GM19193 (cell line): ENCODE measurements around the gene CNTRL.

Source experiments
- POLR2A ChIP-seq: IDR thresholded peaks from 4 replicates; pipeline ENCODE4 v1.6.1; 2011; ENCODE audit not compliant: insufficient read depth, insufficient read length; ENCODE audit errors: extremely low read depth

The CNTRL gene

GRCh38 chr9:121118266-121118665 lies 43.5 kb downstream of the CNTRL start:
- TF ChIP-seq POLR2A, result no peak

- no peak for TF ChIP-seq POLR2A
These were observed 45.6 kb downstream of the CNTRL start for GRCh38 chr9:121120386-121120785.

DNA sequence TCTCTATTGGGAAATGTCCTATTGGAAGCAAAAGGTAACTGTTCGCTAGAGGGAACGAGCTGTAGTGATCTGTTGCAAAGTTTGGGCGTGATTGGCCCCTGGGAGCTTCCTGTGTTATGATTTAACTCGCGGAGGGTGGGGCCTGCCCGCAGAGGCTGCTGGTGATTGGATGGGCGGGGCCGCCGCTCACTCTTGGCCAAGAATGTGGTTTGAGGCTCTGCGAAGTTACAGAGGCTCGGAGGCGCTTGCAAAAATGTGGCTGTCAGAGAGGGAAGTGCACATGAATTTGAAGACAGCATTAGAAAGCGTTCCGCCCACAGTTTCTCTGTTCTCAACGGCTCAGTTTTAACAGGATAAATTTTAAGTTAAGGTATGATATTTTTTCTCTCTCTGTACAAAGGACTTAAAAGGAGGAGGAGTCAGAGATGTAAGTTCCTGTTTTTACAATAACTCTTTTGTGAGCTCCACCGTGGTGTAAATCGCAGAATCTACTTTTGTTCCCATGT lies 46.9 kb downstream of the CNTRL start:
- peak; percentile 59 for TF ChIP-seq POLR2A

DNA sequence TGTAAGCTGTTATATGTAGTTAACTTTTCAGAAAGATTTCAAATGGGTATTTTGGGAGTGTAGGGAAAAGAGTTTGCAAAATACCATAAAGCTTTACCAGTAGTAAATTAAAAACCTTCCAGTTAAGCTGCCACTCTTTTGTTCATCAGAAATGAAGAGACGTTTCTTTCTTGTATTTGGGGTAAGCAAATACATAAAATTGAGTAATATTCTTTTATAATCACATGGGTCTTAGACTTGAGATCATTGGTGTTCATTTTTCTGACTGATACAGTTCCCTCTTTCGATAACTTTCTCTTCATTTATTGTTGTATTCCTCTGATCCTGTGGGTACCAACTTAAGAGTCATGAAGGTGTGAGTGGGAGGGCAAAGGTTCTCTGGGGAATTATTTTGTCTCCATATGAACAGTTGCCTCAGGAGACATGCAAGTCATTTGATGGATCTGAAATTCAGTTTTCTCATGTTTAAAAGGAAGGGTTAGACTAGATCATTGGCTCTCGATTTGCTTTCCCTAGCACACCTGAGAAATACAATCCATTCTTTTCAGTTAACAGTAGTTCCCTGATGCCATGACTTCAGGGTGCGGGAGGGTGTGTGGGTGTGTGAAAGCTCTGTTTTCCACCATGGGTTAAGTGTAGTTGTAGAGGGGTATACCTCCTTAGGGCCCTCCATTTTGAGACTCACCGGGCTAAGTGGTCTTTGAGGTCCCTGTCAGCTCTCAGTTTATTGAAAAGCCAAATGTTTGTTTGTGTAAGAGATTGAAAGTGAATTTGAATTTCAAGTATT lies 47.7 kb downstream of the CNTRL start:
- TF ChIP-seq POLR2A, result no peak

- no peak for TF ChIP-seq POLR2A
These were observed 49.2 kb downstream of the CNTRL start for GRCh38 chr9:121123816-121124535.

DNA sequence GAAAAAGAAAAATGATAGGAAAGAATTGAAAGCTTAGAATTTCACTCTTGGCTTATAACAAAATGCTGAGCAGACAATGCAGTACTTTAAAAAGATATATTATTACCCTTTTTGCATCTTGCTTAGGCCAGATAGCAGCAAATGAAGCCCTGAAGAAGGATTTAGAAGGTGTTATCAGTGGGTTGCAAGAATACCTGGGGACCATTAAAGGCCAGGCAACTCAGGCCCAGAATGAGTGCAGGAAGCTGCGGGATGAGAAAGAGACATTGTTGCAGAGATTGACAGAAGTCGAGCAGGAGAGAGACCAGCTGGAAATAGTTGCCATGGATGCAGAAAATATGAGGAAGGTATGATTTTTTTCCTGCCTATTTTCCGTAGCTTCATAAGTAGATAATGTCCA lies 50.8 kb downstream of the CNTRL start:
- no peak for TF ChIP-seq POLR2A

DNA sequence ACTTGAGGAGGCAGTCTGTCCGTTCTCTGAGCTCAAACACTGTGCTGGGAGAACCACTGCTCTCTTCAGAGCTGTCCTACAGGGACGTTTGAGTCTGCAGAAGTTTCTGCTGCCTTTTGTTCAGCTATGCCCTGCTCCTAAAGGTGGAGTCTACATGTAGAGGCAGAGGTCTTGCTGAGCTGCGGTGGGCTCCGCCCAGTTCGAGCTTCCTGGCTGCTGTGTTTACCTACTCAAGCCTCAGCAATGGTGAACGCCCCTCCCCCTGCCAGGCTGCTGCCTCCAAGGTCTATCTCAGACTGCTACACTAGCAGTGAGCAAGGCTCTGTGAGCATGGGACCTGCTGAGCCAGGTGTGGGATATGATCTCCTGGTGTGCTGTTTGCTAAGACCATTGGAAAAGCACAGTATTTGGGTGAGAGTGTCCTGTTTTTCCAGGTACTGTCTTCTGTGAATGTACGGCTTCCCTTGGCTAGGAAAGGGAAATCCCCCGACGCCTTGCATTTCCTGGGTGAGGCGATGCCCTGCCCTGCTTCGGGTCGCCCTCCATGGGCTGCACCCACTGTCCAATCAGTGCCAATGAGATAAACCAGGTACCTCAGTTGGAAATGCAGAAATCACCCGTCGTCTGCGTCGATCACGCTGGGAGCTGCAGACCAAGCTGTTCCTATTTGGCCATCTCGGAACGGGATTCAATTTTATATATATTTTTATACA lies 58.5 kb downstream of the CNTRL start:
- TF ChIP-seq POLR2A, result no peak

DNA sequence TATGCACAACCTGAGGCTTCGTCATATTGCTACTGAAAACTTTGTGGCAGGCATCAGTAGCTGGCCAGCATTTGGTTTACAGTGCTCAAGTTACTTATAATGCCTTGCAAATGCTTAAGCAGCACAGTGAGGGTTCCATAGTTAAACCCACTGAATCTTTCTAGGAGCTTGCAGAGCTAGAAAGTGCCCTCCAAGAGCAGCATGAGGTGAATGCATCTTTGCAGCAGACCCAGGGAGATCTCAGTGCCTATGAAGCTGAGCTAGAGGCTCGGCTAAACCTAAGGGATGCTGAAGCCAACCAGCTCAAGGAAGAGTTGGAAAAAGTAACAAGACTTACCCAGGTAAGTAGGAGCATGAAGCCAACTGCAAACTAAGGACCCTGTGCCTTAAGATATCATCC lies 60.9 kb downstream of the CNTRL start:
- no peak for TF ChIP-seq POLR2A

- no peak for TF ChIP-seq POLR2A
These were observed 63.8 kb downstream of the CNTRL start for GRCh38 chr9:121138561-121138960.

- TF ChIP-seq POLR2A, result no peak
These were observed 64.2 kb downstream of the CNTRL start for GRCh38 chr9:121138973-121139372.

GRCh38 chr9:121140162-121140561 lies 65.4 kb downstream of the CNTRL start:
- TF ChIP-seq POLR2A, result no peak

GRCh38 chr9:121141306-121141705 lies 66.6 kb downstream of the CNTRL start:
- TF ChIP-seq POLR2A, result no peak

GRCh38 chr9:121141706-121142105 lies 67.0 kb downstream of the CNTRL start:
- TF ChIP-seq POLR2A, result no peak

DNA sequence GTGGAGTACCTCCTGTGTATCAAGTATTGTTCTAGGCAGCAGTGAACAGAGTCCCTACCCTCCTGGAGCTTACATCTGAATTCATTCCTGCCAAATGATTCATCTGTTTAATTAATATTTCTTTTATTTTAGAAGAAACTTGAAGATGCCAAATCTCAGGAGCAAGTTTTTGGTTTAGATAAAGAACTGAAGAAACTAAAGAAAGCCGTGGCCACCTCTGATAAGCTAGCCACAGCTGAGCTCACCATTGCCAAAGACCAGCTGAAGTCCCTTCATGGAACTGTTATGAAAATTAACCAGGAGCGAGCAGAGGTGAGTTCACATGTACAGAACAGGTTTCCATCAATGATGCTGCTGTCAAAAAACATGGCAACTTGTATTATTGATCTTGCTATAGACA lies 69.0 kb downstream of the CNTRL start:
- TF ChIP-seq POLR2A, result no peak

- no peak for TF ChIP-seq POLR2A
These were observed 69.7 kb downstream of the CNTRL start for GRCh38 chr9:121144482-121144881.

DNA sequence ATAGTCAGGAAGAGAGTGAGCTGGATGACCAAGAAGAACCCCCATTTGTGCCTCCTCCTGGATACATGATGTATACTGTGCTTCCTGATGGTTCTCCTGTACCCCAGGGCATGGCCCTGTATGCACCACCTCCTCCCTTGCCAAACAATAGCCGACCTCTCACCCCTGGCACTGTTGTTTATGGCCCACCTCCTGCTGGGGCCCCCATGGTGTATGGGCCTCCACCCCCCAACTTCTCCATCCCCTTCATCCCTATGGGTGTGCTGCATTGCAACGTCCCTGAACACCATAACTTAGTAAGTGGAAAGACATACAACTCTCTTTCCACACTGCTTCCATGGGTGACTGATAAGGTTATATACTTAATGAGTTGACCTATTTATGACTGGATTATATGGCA lies 75.4 kb downstream of the CNTRL start:
- no peak for TF ChIP-seq POLR2A

DNA sequence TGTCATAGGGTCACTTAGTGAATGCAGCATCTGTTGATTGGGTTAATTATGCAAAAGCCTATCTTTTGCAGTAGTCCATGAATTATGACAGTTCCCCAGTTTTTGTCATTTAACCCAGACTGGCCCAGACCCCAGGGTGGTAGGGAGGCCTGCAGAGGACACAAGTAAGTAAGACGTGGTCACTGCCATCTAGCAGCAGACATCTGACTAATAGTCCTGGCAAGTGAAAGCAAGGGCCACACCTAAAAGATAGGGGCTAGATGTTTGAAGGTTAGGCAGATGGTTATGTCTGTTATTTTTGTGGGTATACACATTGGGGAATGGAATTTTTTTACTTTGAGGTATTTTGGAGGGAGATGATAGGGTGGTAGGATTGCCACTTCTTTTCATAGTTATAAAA lies 78.9 kb downstream of the CNTRL start:
- TF ChIP-seq POLR2A, result no peak
